ENCODE measurements around the gene RPS16. TPM values are rescaled to one million over a fixed set of nuclear protein-coding genes. Genes with fewer than 3 reads are reported as not detected.

Gene RPS16
- total and polyA plus RNA-seq, 2 of the 8 experiments (the other 6 are each of a cell fraction or from before 2014, with no cell fraction given) = 2,433 to 7,810 TPM

GRCh38 chr19:39424934-39425333, 10.8 kb downstream of the RPS16 start:
- H3K18ac ChIP-seq (ENCODE audit: extremely low read depth, low read length) = no peak overlapping the region
- no peak overlapping the region for H3K4ac ChIP-seq (replicated peaks; ENCODE audit: insufficient read length, low read depth, low read length)
- ChIA-PET CTCF (ENCODE audit: partially characterized antibody) (interaction anchor here (0.8 to 1.3 kb wide), 2 partner anchors 11 to 49 kb away, joined by 4 to 5 read pairs; no protein-coding TSS in a partner anchor), POLR2A (ENCODE audit: partially characterized antibody) (interaction anchor here (1.3 to 47.8 kb wide), 5 partner anchors 1 to 91 kb away, joined by 3 to 1154 read pairs (median 26); partner anchors contain the start of genes PLEKHG2, RPS16, SUPT5H and ZFP36)
- H2BK20ac ChIP-seq (ENCODE audit: low read length) = no peak overlapping the region
- no peak overlapping the region for H2AK5ac ChIP-seq (ENCODE audit: low read depth, low read length)
- no peak overlapping the region for H3K14ac ChIP-seq (ENCODE audit: insufficient read length)
- DNase-seq (ENCODE audit: low read depth in 1 of 2, low spot score in 2 of 2) = no peak
- no peak overlapping the region for H3K4me2 ChIP-seq (ENCODE audit: insufficient read depth in 1 of 2, low read depth in 2 of 2, low read length in 2 of 2)
- no peaks in the 10 kb centered on the region for H3K9me3 ChIP-seq (ENCODE audit: insufficient read depth in 2 of 2, low read depth in 1 of 2, low read length in 1 of 2)
- H3K4me1 ChIP-seq (replicated peaks in 1 of 4; ENCODE audit: control insufficient read depth in 3 of 4, insufficient read depth in 4 of 4, low read length in 3 of 4) = peaks cover 5 to 13% (median 11%) of the 10 kb centered on the region in 4 experiments; a peak in 6 of 7 replicates
- H4K5ac ChIP-seq (ENCODE audit: insufficient read length, low read depth, low read length) = no peak overlapping the region
- peaks cover 5% of the 10 kb centered on the region; the same call in 1 of the 2 replicates for H3K23me2 ChIP-seq (ENCODE audit: low read depth, low read length)
- no peak overlapping the region for H3K23ac ChIP-seq (ENCODE audit: insufficient read length)
- H3K36me3 ChIP-seq (ENCODE audit: control insufficient read depth in 2 of 4, insufficient read depth in 4 of 4, low read length in 3 of 4) = peaks cover 14 to 44% (median 31%) of the 10 kb centered on the region in 4 experiments
- no peaks in the 10 kb centered on the region for H3K79me1 ChIP-seq (ENCODE audit: low read depth, low read length)
- H4K8ac ChIP-seq (ENCODE audit: extremely low read depth, insufficient read depth, low read length) = no peak overlapping the region
- no peak overlapping the region for H2BK15ac ChIP-seq (ENCODE audit: low read length)
- H4K20me1 ChIP-seq (replicated peaks in 1 of 2; ENCODE audit: control insufficient read depth in 1 of 2, insufficient read depth in 2 of 2, low read length in 2 of 2) = peaks cover 0 to 5% of the 10 kb centered on the region in 2 experiments
- FAIRE-seq = no peak
- no peak overlapping the region for H2BK12ac ChIP-seq (ENCODE audit: low read depth, low read length)
- no peak overlapping the region for H4K91ac ChIP-seq (replicated peaks; ENCODE audit: insufficient read length, low read length)
- no peak for TF ChIP-seq SP2 (IDR thresholded peaks at IDR 0.05; ENCODE audit: low read length)
- TF ChIP-seq CHD1 (IDR thresholded peaks at IDR 0.05; ENCODE audit: low read depth, low read length) = no peak
- no peak for TF ChIP-seq CEBPB (IDR thresholded peaks at IDR 0.05; ENCODE audit: low read depth, low read length)
- no peak for TF ChIP-seq SIX5 (IDR thresholded peaks at IDR 0.05; ENCODE audit: low read depth, low read length)
- no peak for TF ChIP-seq JUND (IDR thresholded peaks at IDR 0.05; ENCODE audit: low read length)
- no peak for TF ChIP-seq TAF1 (IDR thresholded peaks at IDR 0.05; ENCODE audit: low read depth, low read length)
- H3K56ac ChIP-seq (replicated peaks; ENCODE audit: insufficient read length, low read depth, low read length) = no peak overlapping the region
- no peak overlapping the region for H2BK5ac ChIP-seq (ENCODE audit: low read depth, low read length)
- no peak overlapping the region for H3K4me3 ChIP-seq (ENCODE audit: extremely low read depth in 1 of 4, insufficient read depth in 2 of 4, low read depth in 3 of 4, low read length in 4 of 4)
- H3K27ac ChIP-seq (ENCODE audit: low read depth, low read length) = no peak overlapping the region
- no peak overlapping the region for H2BK120ac ChIP-seq (replicated peaks; ENCODE audit: low read depth, low read length)
- WGBS, 2 experiments (ENCODE audit: extremely low coverage in 1 of 2, insufficient coverage in 1 of 2, insufficient read length in 1 of 2, insufficient replicate concordance in 2 of 2, low coverage in 1 of 2, low lambda C conversion rate in 2 of 2, missing lambda C conversion rate in 1 of 2) = 100% methylated on average over 1 of the region's 16 CpGs; no CpG with 5 or more reads in 1 of the 2 experiments
- no peaks in the 10 kb centered on the region for H3K79me2 ChIP-seq (ENCODE audit: control insufficient read depth in 1 of 2, insufficient read depth in 2 of 2, low read length in 2 of 2)
- H3K9ac ChIP-seq (replicated peaks in 1 of 4; ENCODE audit: extremely low read depth in 1 of 4, low read depth in 3 of 4, low read length in 3 of 4) = no peak overlapping the region
- H3K27me3 ChIP-seq (replicated peaks in 1 of 4; ENCODE audit: control insufficient read depth in 3 of 4, extremely low read depth in 1 of 4, insufficient read depth in 3 of 4, low read length in 3 of 4) = no peaks in the 10 kb centered on the region
- no peak overlapping the region for H2AFZ ChIP-seq (ENCODE audit: low read length)

All from H1 (cell line).